OCI-LY3 (cell line): ENCODE data around the gene CD101.

Source experiments
- H2AFZ ChIP-seq: fragments of 200-600, 300-600 bp; shearing (Covaris generic); 2 replicates; pipeline ENCODE4 v1.6.0; 2014; ENCODE audit warnings: antibody characterized with exemption, low read depth, low read length
- H3K27ac ChIP-seq: fragments of 200-600, 300-600 bp; sonication (generic); 2 replicates; pipeline ENCODE4 v1.5.1; 2014; ENCODE audit warnings: mild to moderate bottlenecking, low read length, moderate library complexity, mixed read lengths
- H3K27me3 ChIP-seq: fragments of 200-600, 300-600 bp; sonication (generic); 2 replicates; pipeline ENCODE4 v1.6.1; 2014; ENCODE audit warnings: low read depth, low read length, mixed read lengths
- H3K36me3 ChIP-seq: fragments of 200-600, 300-600 bp; sonication (generic); replicated peaks from 2 replicates; pipeline ENCODE3; 2014; ENCODE audit warnings: low read depth, low read length, mixed read lengths
- H3K4me1 ChIP-seq: fragments of 300-600, 200-600 bp; sonication (generic); 2 replicates; pipeline ENCODE4 v1.6.1; 2014; ENCODE audit warnings: low read length, mixed read lengths
- H3K4me2 ChIP-seq: fragments of 200-600, 300-600 bp; sonication (generic); 2 replicates; pipeline ENCODE4 v1.6.1; 2014; ENCODE audit warnings: low read length, mixed read lengths
- H3K4me3 ChIP-seq: fragments of 300-600, 200-600 bp; sonication (generic); 2 replicates; pipeline ENCODE4 v1.5.1; 2014; ENCODE audit warnings: antibody characterized with exemption, mild to moderate bottlenecking, low read length, moderate library complexity
- H3K79me2 ChIP-seq: fragments of 300-600, 200-600 bp; shearing (Covaris generic); 2 replicates; pipeline ENCODE4 v1.6.1; 2014; ENCODE audit warnings: mild to moderate bottlenecking, low read length, mixed read lengths
- H3K9ac ChIP-seq: fragments of 300-600, 200-600 bp; shearing (Covaris generic); 2 replicates; pipeline ENCODE4 v1.6.0; 2014; ENCODE audit warnings: mild to moderate bottlenecking, low read length, moderate library complexity
- H3K9me3 ChIP-seq: fragments of 200-600, 300-600 bp; shearing (Covaris generic); 2 replicates; pipeline ENCODE4 v1.6.1; 2014; ENCODE audit warnings: low read length, mixed read lengths; ENCODE audit not compliant: insufficient read depth
- H4K20me1 ChIP-seq: fragments of 200-600, 300-600 bp; sonication (generic); 2 replicates; pipeline ENCODE4 v1.6.1; 2016; ENCODE audit warnings: low read length, mixed read lengths; ENCODE audit not compliant: insufficient read depth
- CTCF ChIP-seq: fragments of 200-600, 300-600 bp; sonication (generic); IDR thresholded peaks from 2 replicates; pipeline ENCODE4 v1.5.1; 2014; ENCODE audit warnings: antibody characterized with exemption, low read length, low read depth
- EZH2phosphoT487 ChIP-seq: fragments of 200-600 bp; shearing (Covaris generic); IDR thresholded peaks from 2 replicates; pipeline ENCODE4 v1.6.1; 2018; ENCODE audit warnings: antibody characterized with exemption, mixed run types, low read depth

CD101 gene

DNA sequence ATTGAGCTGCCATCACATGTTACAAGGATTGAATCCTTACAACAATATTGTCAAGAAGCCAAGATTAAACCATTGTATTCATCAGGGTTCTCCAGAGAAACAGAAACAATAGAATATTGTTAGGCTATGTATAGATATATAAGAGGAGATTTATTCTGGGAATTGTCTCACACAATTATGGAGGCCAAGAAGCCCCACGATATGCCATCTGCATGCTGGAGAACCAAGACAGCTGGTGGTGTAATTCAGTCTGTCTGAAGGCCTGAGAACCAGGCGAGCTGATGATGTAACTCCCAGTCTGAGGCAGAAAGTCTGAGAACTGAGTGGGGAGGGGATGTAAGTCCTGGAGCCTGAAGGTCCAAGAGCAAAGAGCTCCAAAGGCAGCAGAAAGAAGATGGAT lies 44.1 kb downstream of the CD101 start:
- no peak overlapping the region for H3K4me3 ChIP-seq
- H3K4me2 ChIP-seq: no peak overlapping the region
- no peak overlapping the region for H3K9ac ChIP-seq
- H3K79me2 ChIP-seq: no peaks in the 10 kb centered on the region
- no peaks in the 10 kb centered on the region for H3K36me3 ChIP-seq
- H3K9me3 ChIP-seq: no peaks in the 10 kb centered on the region
- no peak overlapping the region for H2AFZ ChIP-seq
- H3K27me3 ChIP-seq: no peaks in the 10 kb centered on the region
- no peaks in the 10 kb centered on the region for H4K20me1 ChIP-seq
- H3K4me1 ChIP-seq: no peaks in the 10 kb centered on the region
- H3K27ac ChIP-seq: no peak overlapping the region
- no peak for TF ChIP-seq EZH2phosphoT487
- TF ChIP-seq CTCF: no peak

DNA sequence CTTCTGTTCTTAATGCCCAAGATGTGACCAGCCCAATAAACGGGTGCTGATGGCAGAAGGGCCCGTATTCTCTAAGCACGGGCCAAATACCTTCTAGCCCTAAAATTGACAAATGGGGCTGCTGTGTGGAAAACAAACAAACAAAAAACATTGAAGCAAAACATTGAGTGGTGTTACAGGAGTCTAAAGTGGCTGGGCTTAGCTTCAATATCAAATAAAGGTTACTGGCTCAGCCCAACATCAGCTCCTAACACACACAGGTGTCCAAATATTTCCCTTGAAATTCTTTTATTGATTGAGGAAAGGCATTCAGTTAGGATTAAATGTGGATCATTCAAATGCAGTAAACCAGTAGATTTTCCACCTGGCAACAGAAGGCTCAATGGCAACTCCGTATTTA lies 45.2 kb downstream of the CD101 start:
- TF ChIP-seq EZH2phosphoT487: no peak
- TF ChIP-seq CTCF: no peak
- Histone ChIP-seq H4K20me1 (no peaks in the 10 kb centered on the region), H3K36me3 (no peaks in the 10 kb centered on the region), H3K4me3 (no peak overlapping the region), H3K4me2 (no peak overlapping the region), H3K9me3 (no peaks in the 10 kb centered on the region), H3K9ac (no peak overlapping the region), H3K27ac (no peak overlapping the region), H3K27me3 (no peaks in the 10 kb centered on the region), H3K79me2 (no peaks in the 10 kb centered on the region), H2AFZ (no peak overlapping the region), H3K4me1 (peaks cover 8% of the 10 kb centered on the region)

- H2AFZ ChIP-seq: no peak overlapping the region
- H3K4me2 ChIP-seq: no peak overlapping the region
- no peaks in the 10 kb centered on the region for H3K27me3 ChIP-seq
- no peak overlapping the region for H3K27ac ChIP-seq
- H3K79me2 ChIP-seq: no peaks in the 10 kb centered on the region
- H4K20me1 ChIP-seq: no peaks in the 10 kb centered on the region
- no peak overlapping the region for H3K4me3 ChIP-seq
- TF ChIP-seq CTCF (no peak), EZH2phosphoT487 (no peak)
- no peaks in the 10 kb centered on the region for H3K9me3 ChIP-seq
- no peaks in the 10 kb centered on the region for H3K36me3 ChIP-seq
- H3K9ac ChIP-seq: no peak overlapping the region
- H3K4me1 ChIP-seq: peaks cover 11% of the 10 kb centered on the region
Observed at GRCh38 chr1:117047271-117047670, 45.7 kb downstream of the CD101 start.

DNA sequence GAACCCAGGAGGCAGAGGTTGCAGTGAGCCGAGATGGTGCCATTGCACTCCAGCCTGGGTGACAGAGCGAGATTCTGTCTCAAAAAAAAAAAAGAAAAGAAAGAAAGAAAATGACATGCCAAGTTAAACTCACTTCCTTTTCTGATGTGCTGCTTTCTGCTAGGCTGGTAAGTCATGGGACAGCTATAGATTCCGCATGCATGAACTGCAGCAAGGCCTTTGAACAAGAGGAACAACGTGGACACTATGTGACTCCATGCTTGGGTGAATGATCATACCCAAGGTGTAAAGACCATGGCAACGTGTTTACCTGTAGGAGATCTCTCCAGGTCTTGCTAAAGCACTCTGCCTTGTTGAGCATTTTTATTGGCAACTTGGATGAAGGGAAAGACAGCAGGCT lies 48.3 kb downstream of the CD101 start:
- TF ChIP-seq CTCF (no peak), EZH2phosphoT487 (no peak)
- no peak overlapping the region for H3K27ac ChIP-seq
- peaks cover 11% of the 10 kb centered on the region for H3K4me1 ChIP-seq
- H3K9ac ChIP-seq: no peak overlapping the region
- no peak overlapping the region for H2AFZ ChIP-seq
- no peaks in the 10 kb centered on the region for H4K20me1 ChIP-seq
- no peaks in the 10 kb centered on the region for H3K27me3 ChIP-seq
- no peak overlapping the region for H3K4me3 ChIP-seq
- no peaks in the 10 kb centered on the region for H3K79me2 ChIP-seq
- no peaks in the 10 kb centered on the region for H3K36me3 ChIP-seq
- no peak overlapping the region for H3K4me2 ChIP-seq
- no peaks in the 10 kb centered on the region for H3K9me3 ChIP-seq
